Measurements from ENCODE around the gene SLC35E3.

DNA sequence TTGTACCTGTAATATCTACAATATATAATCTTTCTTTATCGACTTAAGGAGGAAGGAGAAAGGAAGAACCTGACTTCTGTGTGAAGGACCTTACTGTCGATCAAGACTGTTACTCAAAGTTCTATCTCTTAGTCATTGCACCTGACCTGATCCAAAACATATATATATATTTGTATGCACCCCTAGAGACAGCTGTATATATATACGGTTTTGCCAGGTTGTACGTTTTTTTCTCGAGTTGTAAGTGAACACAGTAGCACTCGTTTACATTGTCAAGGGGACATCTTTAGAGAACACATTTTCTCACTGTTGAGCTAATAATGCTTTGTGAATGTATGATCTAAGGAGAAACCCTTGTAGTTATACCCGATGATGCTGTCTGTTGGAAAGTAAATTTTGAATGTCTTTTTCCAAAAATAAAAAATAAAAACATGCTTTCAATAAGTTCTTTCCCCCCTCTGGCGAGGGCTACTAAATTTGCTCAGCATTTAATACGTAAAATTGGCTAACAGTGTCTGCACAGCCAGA lies 536 bp upstream of the SLC35E3 start:
- TF ChIP-seq CTCF (IDR thresholded peaks at IDR 0.05) (no peak), POLR2AphosphoS5 (IDR thresholded peaks at IDR 0.05) (no peak), POLR2A (IDR thresholded peaks at IDR 0.05; ENCODE audit: low read depth) (no peak)

Measured in esophagus muscularis mucosa (tissue), 3 donors.